Fibroblast of skin of abdomen (primary cell): ENCODE results near the gene COL4A5.
"Not testable (repeated sequence)": the region's sequence is repeated elsewhere in the genome, so short reads cannot be mapped to it uniquely, and the experiment has no call there.

Experiments
- DNase-seq: peaks from one replicate; pipeline ENCODE4 v3.0.0-alpha.2; 2013

COL4A5 gene

GRCh38 chrX:108456971-108457477 is 17.4 kb downstream of the COL4A5 start:
- no peak for DNase-seq

GRCh38 chrX:108464604-108465003 is 25.0 kb downstream of the COL4A5 start:
- DNase-seq: peak; percentile 35

- DNase-seq: peak; percentile 72
Measured at GRCh38 chrX:108468486-108468885, 28.8 kb downstream of the COL4A5 start.

GRCh38 chrX:108473979-108474378 is 34.3 kb downstream of the COL4A5 start:
- DNase-seq: no peak

GRCh38 chrX:108481528-108481927 is 41.9 kb downstream of the COL4A5 start:
- not testable (repeated sequence) for DNase-seq

- DNase-seq: no peak
Measured at GRCh38 chrX:108484251-108484650, 44.6 kb downstream of the COL4A5 start.

- no peak for DNase-seq
Measured at GRCh38 chrX:108485960-108486359, 46.3 kb downstream of the COL4A5 start.

- DNase-seq: peak; percentile 10
Measured at GRCh38 chrX:108494406-108495090, 54.9 kb downstream of the COL4A5 start.

GRCh38 chrX:108511721-108512120 is 72.1 kb downstream of the COL4A5 start:
- peak; percentile 38 for DNase-seq

- peak; percentile 50 for DNase-seq
Measured at GRCh38 chrX:108516184-108516583, 76.5 kb downstream of the COL4A5 start.

- DNase-seq: no peak
Measured at GRCh38 chrX:108527724-108528123, 88.1 kb downstream of the COL4A5 start.

GRCh38 chrX:108537005-108537404 is 97.4 kb downstream of the COL4A5 start:
- peak; percentile 12 for DNase-seq

GRCh38 chrX:108541286-108541685 is 101.6 kb downstream of the COL4A5 start:
- DNase-seq: no peak

GRCh38 chrX:108557580-108557979 is 117.9 kb downstream of the COL4A5 start:
- DNase-seq: no peak

- DNase-seq: no peak
Measured at GRCh38 chrX:108558217-108558616, 118.6 kb downstream of the COL4A5 start.

GRCh38 chrX:108573136-108573535 is 133.5 kb downstream of the COL4A5 start:
- DNase-seq: no peak

- no peak for DNase-seq
Measured at GRCh38 chrX:108582151-108582550, 142.5 kb downstream of the COL4A5 start.

- DNase-seq: no peak
Measured at GRCh38 chrX:108584617-108585211, 145.1 kb downstream of the COL4A5 start.

GRCh38 chrX:108590496-108590895 is 150.9 kb downstream of the COL4A5 start:
- no peak for DNase-seq

GRCh38 chrX:108601276-108601675 is 161.6 kb downstream of the COL4A5 start:
- no peak for DNase-seq

GRCh38 chrX:108610141-108610540 is 170.5 kb downstream of the COL4A5 start:
- no peak for DNase-seq

- no peak for DNase-seq
Measured at GRCh38 chrX:108614616-108615015, 175.0 kb downstream of the COL4A5 start.

- no peak for DNase-seq
Measured at GRCh38 chrX:108640817-108641216, 201.2 kb downstream of the COL4A5 start.

GRCh38 chrX:108641589-108642272 is 202.1 kb downstream of the COL4A5 start:
- DNase-seq: no peak
